HG02852 (cell line): Measurements from ENCODE around the gene UGT2A2.

ENCODE experiments used
- ATAC-seq: cut with Tn5 transposase; IDR thresholded peaks from one replicate; pipeline ENCODE4 v1.9.1; 2021; ENCODE audit warnings: mild to moderate bottlenecking, moderate library complexity; ENCODE audit not compliant: unreplicated experiment

UGT2A2 gene

GRCh38 chr4:69577245-69577644 lies 62.2 kb downstream of the UGT2A2 start:
- no peak for ATAC-seq

GRCh38 chr4:69576251-69576877 lies 63.1 kb downstream of the UGT2A2 start:
- ATAC-seq, result no peak

GRCh38 chr4:69568787-69569186 lies 70.7 kb downstream of the UGT2A2 start:
- no peak for ATAC-seq

DNA sequence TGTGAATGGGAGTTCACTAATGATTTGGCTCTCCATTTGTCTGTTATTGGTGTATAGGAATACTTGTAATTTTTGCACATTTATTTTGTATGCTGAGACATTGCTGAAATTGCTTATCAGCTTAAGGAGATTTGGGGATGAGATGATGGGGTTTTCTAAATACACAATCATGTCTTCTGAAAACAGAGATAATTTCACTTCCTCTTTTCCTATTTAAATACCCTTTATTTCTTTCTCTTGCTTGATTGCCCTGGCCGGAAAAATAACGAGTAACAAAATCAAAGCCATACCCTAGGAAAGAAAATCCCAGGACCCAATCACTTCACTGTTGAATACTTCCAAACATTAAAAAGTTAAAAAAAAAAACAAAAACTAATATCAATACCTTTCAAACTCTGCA lies 76.0 kb downstream of the UGT2A2 start:
- no peak for ATAC-seq

DNA sequence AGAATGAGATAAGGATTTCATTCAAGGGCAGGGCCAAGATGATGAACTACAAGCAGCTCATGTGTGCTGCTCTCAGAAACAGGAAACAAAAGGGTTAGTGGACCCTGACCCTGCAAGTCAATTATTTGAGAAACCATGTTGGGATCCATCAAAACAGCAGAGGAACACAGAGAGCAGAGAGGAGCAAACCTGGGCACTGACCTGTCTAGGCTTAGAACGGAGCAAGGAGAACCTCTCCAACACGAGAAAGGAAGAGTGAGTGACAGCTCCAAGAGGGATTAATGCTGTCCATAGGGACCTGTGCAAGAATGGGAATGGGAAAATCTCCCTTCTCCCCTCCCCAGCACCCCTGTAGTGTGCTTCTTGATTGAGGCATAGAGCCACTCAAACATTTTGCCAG lies 89.8 kb downstream of the UGT2A2 start:
- no peak for ATAC-seq

GRCh38 chr4:69546134-69546765 lies 93.2 kb downstream of the UGT2A2 start:
- ATAC-seq, result no peak
